ENCODE measurements around the gene POU4F1. TPM values are rescaled to one million over a fixed set of nuclear protein-coding genes. Genes with fewer than 3 reads are reported as not detected.

Gene POU4F1
- total and polyA plus RNA-seq, 3 experiments from 2014 or later = 0.07 to 0.09 TPM; not detected in 1

- H3K4me3 Mint-ChIP-seq = no peak overlapping the region
- H3K27ac Mint-ChIP-seq = peak overlapping the region in 1 of 8 donors; percentile 73
- H3K36me3 ChIP-seq (ENCODE audit: insufficient read depth, low read length) = no peaks in the 10 kb centered on the region
- peaks cover 22 to 40% (median 37%) of the 10 kb centered on the region in 3 donors for H3K4me1 Mint-ChIP-seq
- no peaks in the 10 kb centered on the region for H3K36me3 Mint-ChIP-seq
- ChIA-PET CTCF (no interaction called here), POLR2A (no interaction called here)
- H3K4me1 ChIP-seq (ENCODE audit: insufficient read depth, low read length) = peaks cover 16% of the 10 kb centered on the region
- no peak overlapping the region for H3K27ac ChIP-seq (ENCODE audit: low read depth, low read length)
- no peak for DNase-seq
- peaks cover 21 to 44% (median 36%) of the 10 kb centered on the region in 5 donors for H3K9me3 Mint-ChIP-seq
- peaks cover 87% of the 10 kb centered on the region for H3K27me3 ChIP-seq (ENCODE audit: insufficient read depth, low read length, poor library complexity, severe bottlenecking)
- H3K9me3 ChIP-seq (ENCODE audit: low read length) = no peaks in the 10 kb centered on the region
- H3K27me3 Mint-ChIP-seq = peaks cover 78 to 85% of the 10 kb centered on the region in 2 donors
- H3K4me3 ChIP-seq (ENCODE audit: low read length) = no peak overlapping the region
Measured at GRCh38 chr13:78598966-78599644, 4.2 kb downstream of the POU4F1 start.

GRCh38 chr13:78598116-78598781 is 5.1 kb downstream of the POU4F1 start:
- H3K36me3 Mint-ChIP-seq = no peaks in the 10 kb centered on the region
- POLR2A ChIA-PET = no interaction called here
- H3K4me1 ChIP-seq (ENCODE audit: insufficient read depth, low read length) = peaks cover 9% of the 10 kb centered on the region
- no peak overlapping the region for H3K4me3 Mint-ChIP-seq
- no peaks in the 10 kb centered on the region for H3K9me3 ChIP-seq (ENCODE audit: low read length)
- H3K27ac Mint-ChIP-seq = no peak overlapping the region
- DNase-seq = no peak
- no peak overlapping the region for H3K27ac ChIP-seq (ENCODE audit: low read depth, low read length)
- peaks cover 25 to 50% (median 42%) of the 10 kb centered on the region in 5 donors for H3K9me3 Mint-ChIP-seq
- peaks cover 81 to 86% of the 10 kb centered on the region in 2 donors for H3K27me3 Mint-ChIP-seq
- H3K4me1 Mint-ChIP-seq = peaks cover 16 to 32% (median 30%) of the 10 kb centered on the region in 3 donors
- CTCF ChIA-PET = no interaction called here
- H3K4me3 ChIP-seq (ENCODE audit: low read length) = no peak overlapping the region
- H3K27me3 ChIP-seq (ENCODE audit: insufficient read depth, low read length, poor library complexity, severe bottlenecking) = peaks cover 88% of the 10 kb centered on the region
- H3K36me3 ChIP-seq (ENCODE audit: insufficient read depth, low read length) = no peaks in the 10 kb centered on the region

- Mint-ChIP-seq H3K4me3 (peak overlapping the region in 3 of 7 donors; percentile 1 to 45 (median 31)), H3K27me3 (peaks cover 82 to 89% of the 10 kb centered on the region in 2 donors), H3K9me3 (peaks cover 29 to 54% (median 43%) of the 10 kb centered on the region in 5 donors), H3K36me3 (no peaks in the 10 kb centered on the region), H3K4me1 (peaks cover 12 to 27% (median 26%) of the 10 kb centered on the region in 3 donors), H3K27ac (peak overlapping the region in 2 of 8 donors; percentile 43 to 74)
- H3K27me3 ChIP-seq (ENCODE audit: insufficient read depth, low read length, poor library complexity, severe bottlenecking) = peaks cover 87% of the 10 kb centered on the region
- H3K27ac ChIP-seq (ENCODE audit: low read depth, low read length) = no peak overlapping the region
- H3K9me3 ChIP-seq (ENCODE audit: low read length) = no peaks in the 10 kb centered on the region
- H3K36me3 ChIP-seq (ENCODE audit: insufficient read depth, low read length) = no peaks in the 10 kb centered on the region
- H3K4me3 ChIP-seq (ENCODE audit: low read length) = no peak overlapping the region
- ChIA-PET CTCF (no interaction called here), POLR2A (no interaction called here)
- no peak for DNase-seq
- peaks cover 3% of the 10 kb centered on the region for H3K4me1 ChIP-seq (ENCODE audit: insufficient read depth, low read length)
Measured at GRCh38 chr13:78597602-78597932, 5.8 kb downstream of the POU4F1 start.

- H3K27ac ChIP-seq (ENCODE audit: low read depth, low read length) = no peak overlapping the region
- H3K27ac Mint-ChIP-seq = peak overlapping the region in 3 of 8 donors; percentile 43 to 74 (median 68)
- ChIA-PET POLR2A (interaction anchor here (0.5 kb wide), 1 partner anchor 16 kb away, joined by 9 read pairs; no protein-coding TSS in a partner anchor), CTCF (interaction anchor here (1.4 kb wide), 1 partner anchor 10 kb away, joined by 4 read pairs; no protein-coding TSS in a partner anchor)
- peaks cover 29 to 55% (median 42%) of the 10 kb centered on the region in 5 donors for H3K9me3 Mint-ChIP-seq
- H3K4me1 ChIP-seq (ENCODE audit: insufficient read depth, low read length) = no peaks in the 10 kb centered on the region
- H3K9me3 ChIP-seq (ENCODE audit: low read length) = no peaks in the 10 kb centered on the region
- DNase-seq = no peak
- H3K4me3 Mint-ChIP-seq = peak overlapping the region in 6 of 7 donors; percentile 12 to 73 (median 32)
- peaks cover 89% of the 10 kb centered on the region for H3K27me3 ChIP-seq (ENCODE audit: insufficient read depth, low read length, poor library complexity, severe bottlenecking)
- peaks cover 84 to 90% of the 10 kb centered on the region in 2 donors for H3K27me3 Mint-ChIP-seq
- H3K4me1 Mint-ChIP-seq = peaks cover 9 to 23% (median 22%) of the 10 kb centered on the region in 3 donors
- H3K36me3 ChIP-seq (ENCODE audit: insufficient read depth, low read length) = no peaks in the 10 kb centered on the region
- H3K36me3 Mint-ChIP-seq = no peaks in the 10 kb centered on the region
- no peak overlapping the region for H3K4me3 ChIP-seq (ENCODE audit: low read length)
Measured at GRCh38 chr13:78596736-78597601, 6.4 kb downstream of the POU4F1 start.

- H3K9me3 Mint-ChIP-seq = peaks cover 33 to 58% (median 42%) of the 10 kb centered on the region in 5 donors
- Histone ChIP-seq H3K27me3 (ENCODE audit: insufficient read depth, low read length, poor library complexity, severe bottlenecking) (peaks cover 91% of the 10 kb centered on the region), H3K27ac (ENCODE audit: low read depth, low read length) (no peak overlapping the region), H3K4me3 (ENCODE audit: low read length) (no peak overlapping the region), H3K4me1 (ENCODE audit: insufficient read depth, low read length) (no peaks in the 10 kb centered on the region), H3K9me3 (ENCODE audit: low read length) (no peaks in the 10 kb centered on the region), H3K36me3 (ENCODE audit: insufficient read depth, low read length) (no peaks in the 10 kb centered on the region)
- H3K4me3 Mint-ChIP-seq = no peak overlapping the region
- H3K27ac Mint-ChIP-seq = no peak overlapping the region
- POLR2A ChIA-PET = interaction anchor here (0.5 kb wide), 1 partner anchor 16 kb away, joined by 9 read pairs; no protein-coding TSS in a partner anchor
- no peak for DNase-seq
- CTCF ChIA-PET = interaction anchor here (1.4 kb wide), 1 partner anchor 11 kb away, joined by 4 read pairs; no protein-coding TSS in a partner anchor
- peaks cover 88 to 93% of the 10 kb centered on the region in 2 donors for H3K27me3 Mint-ChIP-seq
- H3K36me3 Mint-ChIP-seq = no peaks in the 10 kb centered on the region
- peaks cover 7 to 21% (median 20%) of the 10 kb centered on the region in 3 donors for H3K4me1 Mint-ChIP-seq
Measured at GRCh38 chr13:78596399-78596735, 7.0 kb downstream of the POU4F1 start.

GRCh38 chr13:78595495-78596398 is 7.6 kb downstream of the POU4F1 start:
- H3K4me3 Mint-ChIP-seq = peak overlapping the region in 4 of 7 donors; percentile 29 to 54 (median 49)
- Histone ChIP-seq H3K9me3 (ENCODE audit: low read length) (no peaks in the 10 kb centered on the region), H3K4me1 (ENCODE audit: insufficient read depth, low read length) (no peaks in the 10 kb centered on the region), H3K27me3 (ENCODE audit: insufficient read depth, low read length, poor library complexity, severe bottlenecking) (peaks cover 85% of the 10 kb centered on the region), H3K27ac (ENCODE audit: low read depth, low read length) (no peak overlapping the region), H3K4me3 (ENCODE audit: low read length) (no peak overlapping the region), H3K36me3 (ENCODE audit: insufficient read depth, low read length) (no peaks in the 10 kb centered on the region)
- peaks cover 4 to 15% (median 14%) of the 10 kb centered on the region in 3 donors for H3K4me1 Mint-ChIP-seq
- DNase-seq = no peak
- ChIA-PET CTCF (interaction anchor here (1.1 to 1.4 kb wide), 2 partner anchors 8 to 11 kb away, joined by 3 to 4 read pairs; no protein-coding TSS in a partner anchor), POLR2A (no interaction called here)
- H3K9me3 Mint-ChIP-seq = peaks cover 33 to 61% (median 42%) of the 10 kb centered on the region in 5 donors
- H3K36me3 Mint-ChIP-seq = no peaks in the 10 kb centered on the region
- H3K27ac Mint-ChIP-seq = peak overlapping the region in 2 of 8 donors; percentile 39 to 90
- H3K27me3 Mint-ChIP-seq = peaks cover 87 to 91% of the 10 kb centered on the region in 2 donors

GRCh38 chr13:78594456-78594975 is 8.8 kb downstream of the POU4F1 start:
- H3K27me3 ChIP-seq (ENCODE audit: insufficient read depth, low read length, poor library complexity, severe bottlenecking) = peaks cover 77% of the 10 kb centered on the region
- CTCF ChIA-PET = no interaction called here
- peak overlapping the region in 3 of 8 donors; percentile 48 to 90 (median 71) for H3K27ac Mint-ChIP-seq
- H3K9me3 ChIP-seq (ENCODE audit: low read length) = no peaks in the 10 kb centered on the region
- H3K4me3 ChIP-seq (ENCODE audit: low read length) = no peak overlapping the region
- POLR2A ChIA-PET = no interaction called here
- peaks cover 85 to 89% of the 10 kb centered on the region in 2 donors for H3K27me3 Mint-ChIP-seq
- no peaks in the 10 kb centered on the region for H3K36me3 ChIP-seq (ENCODE audit: insufficient read depth, low read length)
- DNase-seq = no peak
- H3K4me1 Mint-ChIP-seq = peaks cover 2 to 6% (median 6%) of the 10 kb centered on the region in 3 donors
- H3K9me3 Mint-ChIP-seq = peaks cover 31 to 60% (median 40%) of the 10 kb centered on the region in 5 donors
- H3K36me3 Mint-ChIP-seq = no peaks in the 10 kb centered on the region
- H3K27ac ChIP-seq (ENCODE audit: low read depth, low read length) = no peak overlapping the region
- H3K4me3 Mint-ChIP-seq = peak overlapping the region in 3 of 7 donors; percentile 34 to 69 (median 61)
- no peaks in the 10 kb centered on the region for H3K4me1 ChIP-seq (ENCODE audit: insufficient read depth, low read length)

Data from CD8-positive, alpha-beta memory T cell (primary cell).